Endodermal cell (in vitro differentiated cells): ENCODE results near the gene EPHA8. TPM values are rescaled to one million over a fixed set of nuclear protein-coding genes. Genes with fewer than 3 reads are reported as not detected.

ENCODE experiments used
- DNase-seq: peaks from one replicate; pipeline ENCODE4 v3.0.0-alpha.2; 2017
- H3K27ac ChIP-seq: 2 replicates; pipeline ENCODE4 v1.5.1; 2013; ENCODE audit warnings: mild to moderate bottlenecking, low read depth, low read length, moderate library complexity
- H3K27me3 ChIP-seq: 2 replicates; pipeline ENCODE4 v1.6.1; 2013; ENCODE audit warnings: mild to moderate bottlenecking, low read length, moderate library complexity; ENCODE audit not compliant: insufficient read depth, control insufficient read depth, poor library complexity, severe bottlenecking
- H3K36me3 ChIP-seq: 2 replicates; pipeline ENCODE4 v1.7.0; 2013; ENCODE audit warnings: mild to moderate bottlenecking, low read length, moderate library complexity; ENCODE audit not compliant: control insufficient read depth, insufficient read depth
- H3K4me1 ChIP-seq: one replicate; pipeline ENCODE4 v1.7.0; 2013; ENCODE audit warnings: low read length; ENCODE audit not compliant: control insufficient read depth, insufficient read depth
- H3K4me3 ChIP-seq: 2 replicates; pipeline ENCODE4 v1.5.1; 2013; ENCODE audit warnings: mild to moderate bottlenecking, low read length, moderate library complexity
- H3K9ac ChIP-seq: 2 replicates; pipeline ENCODE4 v1.6.1; 2013; ENCODE audit warnings: mild to moderate bottlenecking, low read length, moderate library complexity; ENCODE audit not compliant: poor library complexity, severe bottlenecking; ENCODE audit errors: extremely low read depth
- H3K9me3 ChIP-seq: 2 replicates; pipeline ENCODE4 v1.6.1; 2013; ENCODE audit warnings: mild to moderate bottlenecking, low read length, moderate library complexity; ENCODE audit not compliant: control insufficient read depth
- H3K27ac Mint-ChIP-seq: 2 replicates; pipeline ENCODE4 v1.8.0; 2020; ENCODE audit warnings: mixed read lengths
- H3K27me3 Mint-ChIP-seq: 2 replicates; pipeline ENCODE4 v1.8.0; 2021; ENCODE audit warnings: mild to moderate bottlenecking, mixed read lengths; ENCODE audit not compliant: insufficient read depth
- H3K36me3 Mint-ChIP-seq: 2 replicates; pipeline ENCODE4 v1.8.0; 2020; ENCODE audit warnings: low read depth, mixed read lengths
- H3K4me1 Mint-ChIP-seq: 2 replicates; pipeline ENCODE4 v1.8.0; 2020; ENCODE audit warnings: mixed read lengths
- H3K4me3 Mint-ChIP-seq: 2 replicates; pipeline ENCODE4 v1.8.0; 2020; ENCODE audit warnings: mild to moderate bottlenecking, moderate library complexity, mixed read lengths
- H3K9me3 Mint-ChIP-seq: 2 replicates; pipeline ENCODE4 v1.8.0; 2020; ENCODE audit warnings: mild to moderate bottlenecking, mixed read lengths
- WGBS, 2 experiments: methylation state at CpG; one replicate each; pipeline versions ENCODE4 v1.1.5 to v1.1.7; 2013; ENCODE audit warnings: missing lambda C conversion rate in 2 of 2, mixed read lengths in 1 of 2; ENCODE audit not compliant: insufficient coverage in 1 of 2, insufficient read length in 1 of 2; 5-methylcytosine and 5-hydroxymethylcytosine counted together
- total RNA-seq, 2 donors: library from RNA; stranded (reverse); fragmentation: NEBNext Ultra II Directional in 1 of 2; extraction: Animal tissue kit (Norgen Biotek cat#: 25700) in 1 of 2; gene quantifications; 2 replicates in 1 of 2; 3 replicates in 1 of 2; pipeline ENCODE4 v1.2.1, GENCODE V29; 2021
- TF ChIP-seq, protein P1 (sequence below): fragments of 200-600 bp; sonication (generic); conservative IDR thresholded peaks from 2 replicates; pipeline ENCODE4 v1.5.0; 2021; ENCODE audit warnings: antibody characterized with exemption, mild to moderate bottlenecking

The EPHA8 gene
- total RNA-seq, 2 donors from 2014 or later, result 1.5 TPM

- H3K36me3 Mint-ChIP-seq, result peaks cover 73% of the 10 kb centered on the region
- WGBS, 2 experiments, result 90 to 95% methylated on average over 7 of the region's 7 CpGs
Measured at GRCh38 chr1:22522221-22522743, 41.0 kb upstream of the EPHA8 start.

DNA sequence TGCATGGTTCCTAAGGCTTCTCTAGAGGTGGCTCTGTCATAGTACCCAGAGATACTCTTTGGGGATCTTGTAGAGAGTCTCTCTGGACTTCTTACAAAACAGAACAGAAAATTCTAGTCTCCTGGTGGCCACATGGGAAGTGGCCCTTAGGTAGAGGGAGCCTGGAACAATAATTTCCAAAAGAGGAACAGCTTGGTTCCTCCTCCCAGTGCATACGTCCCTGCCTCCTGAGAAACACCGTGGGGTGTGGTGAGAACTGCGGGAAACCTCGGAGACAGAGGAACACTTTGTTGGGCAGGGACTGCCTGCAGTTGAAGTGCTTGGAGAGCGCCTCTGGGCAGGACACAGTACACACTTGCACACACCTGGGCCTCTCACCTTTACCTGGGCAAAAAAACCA is 38.8 kb upstream of the EPHA8 start:
- no peak for DNase-seq
- Mint-ChIP-seq H3K4me3 (no peak overlapping the region), H3K4me1 (peaks cover 17% of the 10 kb centered on the region), H3K27me3 (no peaks in the 10 kb centered on the region), H3K9me3 (no peaks in the 10 kb centered on the region), H3K27ac (no peak overlapping the region), H3K36me3 (peaks cover 60% of the 10 kb centered on the region)
- Histone ChIP-seq H3K9me3 (no peaks in the 10 kb centered on the region), H3K27ac (no peak overlapping the region), H3K36me3 (peaks cover 70% of the 10 kb centered on the region), H3K4me1 (peaks cover 16% of the 10 kb centered on the region), H3K9ac (no peak overlapping the region), H3K4me3 (no peak overlapping the region), H3K27me3 (no peaks in the 10 kb centered on the region)
- TF ChIP-seq, protein P1, sequence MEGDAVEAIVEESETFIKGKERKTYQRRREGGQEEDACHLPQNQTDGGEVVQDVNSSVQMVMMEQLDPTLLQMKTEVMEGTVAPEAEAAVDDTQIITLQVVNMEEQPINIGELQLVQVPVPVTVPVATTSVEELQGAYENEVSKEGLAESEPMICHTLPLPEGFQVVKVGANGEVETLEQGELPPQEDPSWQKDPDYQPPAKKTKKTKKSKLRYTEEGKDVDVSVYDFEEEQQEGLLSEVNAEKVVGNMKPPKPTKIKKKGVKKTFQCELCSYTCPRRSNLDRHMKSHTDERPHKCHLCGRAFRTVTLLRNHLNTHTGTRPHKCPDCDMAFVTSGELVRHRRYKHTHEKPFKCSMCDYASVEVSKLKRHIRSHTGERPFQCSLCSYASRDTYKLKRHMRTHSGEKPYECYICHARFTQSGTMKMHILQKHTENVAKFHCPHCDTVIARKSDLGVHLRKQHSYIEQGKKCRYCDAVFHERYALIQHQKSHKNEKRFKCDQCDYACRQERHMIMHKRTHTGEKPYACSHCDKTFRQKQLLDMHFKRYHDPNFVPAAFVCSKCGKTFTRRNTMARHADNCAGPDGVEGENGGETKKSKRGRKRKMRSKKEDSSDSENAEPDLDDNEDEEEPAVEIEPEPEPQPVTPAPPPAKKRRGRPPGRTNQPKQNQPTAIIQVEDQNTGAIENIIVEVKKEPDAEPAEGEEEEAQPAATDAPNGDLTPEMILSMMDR, result no peak
- 95 to 97% methylated on average over 4 to 5 of the region's 5 CpGs for WGBS, 2 experiments

More at GRCh38 chr1:22522221-22522743, 41.0 kb upstream of the EPHA8 start:
- TF ChIP-seq, protein P1, result no peak
- Mint-ChIP-seq H3K27me3 (no peaks in the 10 kb centered on the region), H3K9me3 (no peaks in the 10 kb centered on the region), H3K27ac (no peak overlapping the region), H3K4me1 (peaks cover 19% of the 10 kb centered on the region), H3K4me3 (no peak overlapping the region)
- Histone ChIP-seq H3K4me1 (peaks cover 16% of the 10 kb centered on the region), H3K27me3 (no peaks in the 10 kb centered on the region), H3K9ac (no peak overlapping the region), H3K9me3 (no peaks in the 10 kb centered on the region), H3K27ac (no peak overlapping the region), H3K4me3 (no peak overlapping the region), H3K36me3 (peaks cover 91% of the 10 kb centered on the region)
- DNase-seq, result peak; percentile 5

GRCh38 chr1:22525211-22525610 is 38.1 kb upstream of the EPHA8 start:
- Mint-ChIP-seq H3K27ac (no peak overlapping the region), H3K9me3 (no peaks in the 10 kb centered on the region), H3K27me3 (no peaks in the 10 kb centered on the region), H3K4me1 (peaks cover 17% of the 10 kb centered on the region), H3K36me3 (peaks cover 56% of the 10 kb centered on the region), H3K4me3 (no peak overlapping the region)
- no peak overlapping the region for H3K27ac ChIP-seq
- TF ChIP-seq, protein P1, result no peak
- H3K27me3 ChIP-seq, result no peaks in the 10 kb centered on the region
- no peak for DNase-seq
- H3K4me3 ChIP-seq, result no peak overlapping the region
- H3K9me3 ChIP-seq, result no peaks in the 10 kb centered on the region
- no peak overlapping the region for H3K9ac ChIP-seq
- peaks cover 16% of the 10 kb centered on the region for H3K4me1 ChIP-seq
- H3K36me3 ChIP-seq, result peaks cover 63% of the 10 kb centered on the region
- WGBS, 2 experiments, result 82 to 96% methylated on average over 3 of the region's 3 CpGs
